Panc1 (cell line): ENCODE results near the gene BZW1. TPM values are rescaled to one million over a fixed set of nuclear protein-coding genes. Genes with fewer than 3 reads are reported as not detected.

Experiments used
- ATAC-seq: fragments of 200-7000 bp; cut with Tn5 transposase; 2 replicates; pipeline ENCODE4 v1.9.1; 2020; ENCODE audit warnings: mild to moderate bottlenecking, moderate library complexity
- BruUV-seq: library from RNA; stranded (reverse); fragments of 400-500 nt; replicated peaks from 2 replicates; lab custom pipeline; 2021; lab: Mats Ljungman, UMichigan
- CTCF ChIA-PET: fragments of 300-600 bp; sonication (Branson Sonifier 250); formaldehyde crosslinking; loops from one replicate; lab custom pipeline; 2022; ENCODE audit warnings: antibody characterized with exemption; lab: Charles Lee
- POLR2A ChIA-PET: fragments of 300-600 bp; sonication (Branson Sonifier 250); formaldehyde crosslinking; loops from one replicate; lab custom pipeline; 2022; ENCODE audit warnings: antibody characterized with exemption; lab: Charles Lee
- DNase-seq: peaks from one replicate; pipeline ENCODE4 v3.0.0-alpha.2; 2010; ENCODE audit warnings: low read depth, low spot score
- H3K27ac ChIP-seq: 2 replicates; pipeline ENCODE4 v1.5.1; 2011; ENCODE audit warnings: mild to moderate bottlenecking, low read length, inconsistent platforms
- H3K27me3 ChIP-seq: fragments of 200-500 bp; sonication (Bioruptor generic); 2 replicates; pipeline ENCODE4 v1.6.0; 2014; ENCODE audit warnings: low read length, inconsistent platforms; ENCODE audit not compliant: control insufficient read depth, insufficient read depth
- H3K36me3 ChIP-seq: fragments of 200-500 bp; sonication (Bioruptor generic); 2 replicates; pipeline ENCODE4 v1.5.1; 2014; ENCODE audit warnings: inconsistent platforms, mild to moderate bottlenecking, low read length, moderate library complexity; ENCODE audit not compliant: control insufficient read depth, insufficient read depth
- H3K4me1 ChIP-seq: 2 replicates; pipeline ENCODE4 v1.5.1; 2011; ENCODE audit warnings: inconsistent platforms, mild to moderate bottlenecking, low read length, moderate library complexity; ENCODE audit not compliant: control insufficient read depth, insufficient read depth
- H3K4me3 ChIP-seq, 2 experiments: 2 replicates each; pipeline ENCODE4 v1.5.1; 2011 to 2012; ENCODE audit warnings: low read depth in 2 of 2, low read length in 2 of 2, mild to moderate bottlenecking in 2 of 2, inconsistent platforms in 1 of 2, moderate library complexity in 1 of 2
- H3K9me3 ChIP-seq: fragments of 200-500 bp; sonication (Bioruptor generic); 2 replicates; pipeline ENCODE4 v1.5.1; 2014; ENCODE audit warnings: low read depth, mild to moderate bottlenecking, inconsistent platforms, low read length, moderate library complexity; ENCODE audit not compliant: control insufficient read depth, insufficient read depth
- POLR2AphosphoS5 ChIP-seq: IDR thresholded peaks from 2 replicates; pipeline ENCODE4 v1.6.1; 2012; ENCODE audit warnings: mild to moderate bottlenecking, low read depth, low read length, moderate library complexity
- SIN3A ChIP-seq: IDR thresholded peaks from 2 replicates; pipeline ENCODE4 v1.6.1; 2012; ENCODE audit warnings: low read depth, mild to moderate bottlenecking, low read length, moderate library complexity, borderline replicate concordance; ENCODE audit not compliant: insufficient read depth
- TCF7L2 ChIP-seq: IDR thresholded peaks from 2 replicates; pipeline ENCODE4 v1.6.1; 2011; ENCODE audit warnings: mild to moderate bottlenecking, low read depth, low read length, inconsistent platforms
- in situ Hi-C: cut with HindIII; loops from 2 replicates; pipeline ENCODE4 v1.10.0; 2016; ENCODE audit warnings: low sequenced_read_pairs, low pct_unique_long_range_greater_than_20kb
- intact Hi-C: fragments of 100-400 bp; cut with micrococcal nuclease; formaldehyde crosslinking; loops from one replicate; pipeline ENCODE4 v1.10.0; 2022; ENCODE audit not compliant: unreplicated experiment
- total RNA-seq: library from RNA; stranded (reverse); gene quantifications from one replicate; pipeline ENCODE4 v1.2.1, GENCODE V29; 2021; ENCODE audit not compliant: unreplicated experiment
- TF ChIP-seq, protein P1 (sequence below): fragments of 450-650 bp; IDR thresholded peaks from 2 replicates; pipeline ENCODE4 v1.5.1; 2017; ENCODE audit warnings: mild to moderate bottlenecking
- TF ChIP-seq, protein P2 (sequence below), 2 experiments: IDR thresholded peaks; 2 replicates each; pipeline ENCODE4 v1.6.1; 2011 to 2012; ENCODE audit warnings: low read depth in 2 of 2, control low read depth in 1 of 2, low read length in 1 of 2, mild to moderate bottlenecking in 1 of 2, moderate library complexity in 1 of 2; ENCODE audit not compliant: insufficient read depth in 1 of 2

Gene BZW1
- total RNA-seq, 1 experiment from 2014 or later = 247 TPM

DNA sequence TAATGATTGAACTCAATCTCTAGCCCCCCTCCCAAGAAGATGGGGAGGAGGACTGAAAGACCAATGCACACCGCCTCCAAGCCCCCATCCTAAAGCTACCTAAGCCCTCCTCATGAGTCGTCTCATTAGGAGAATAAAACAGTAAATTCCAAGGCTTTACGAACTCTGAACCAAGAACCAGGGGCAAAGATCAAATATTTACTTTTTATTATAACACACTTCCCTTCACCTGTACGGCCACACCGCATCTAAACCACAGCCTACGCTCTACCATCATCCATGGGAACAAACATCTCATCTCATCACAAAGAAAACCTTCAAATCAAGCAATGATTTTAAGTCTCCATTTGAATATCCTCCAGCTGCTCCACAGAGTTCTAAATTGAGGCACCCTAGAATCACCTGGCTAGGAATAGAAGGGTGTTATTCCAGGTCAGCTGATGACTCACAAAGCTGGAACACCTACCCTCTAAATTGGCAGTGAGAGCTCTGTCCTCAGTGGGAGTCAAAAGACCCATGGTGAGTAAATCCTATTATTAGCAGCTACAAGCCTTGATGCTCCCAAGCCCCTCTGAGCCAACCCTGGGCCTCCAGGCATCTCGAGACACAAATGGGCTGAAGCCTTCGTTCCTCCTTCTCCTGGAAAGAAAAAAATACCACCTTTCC is 45.6 kb upstream of the BZW1 start:
- no peaks in the 10 kb centered on the region for H3K36me3 ChIP-seq
- H3K27me3 ChIP-seq = no peaks in the 10 kb centered on the region
- H3K27ac ChIP-seq = no peak overlapping the region
- no peaks in the 10 kb centered on the region; the same call in 1 of the 2 replicates for H3K4me1 ChIP-seq
- DNase-seq (no peak), ATAC-seq (peak; percentile 7; the same call in 1 of the 2 replicates)
- in situ Hi-C loops (no loop called here), intact Hi-C loops (no loop called here)
- BruUV-seq = no TSS peak
- POLR2A ChIA-PET = no interaction called here
- CTCF ChIA-PET = no interaction called here
- TF ChIP-seq, protein P1, sequence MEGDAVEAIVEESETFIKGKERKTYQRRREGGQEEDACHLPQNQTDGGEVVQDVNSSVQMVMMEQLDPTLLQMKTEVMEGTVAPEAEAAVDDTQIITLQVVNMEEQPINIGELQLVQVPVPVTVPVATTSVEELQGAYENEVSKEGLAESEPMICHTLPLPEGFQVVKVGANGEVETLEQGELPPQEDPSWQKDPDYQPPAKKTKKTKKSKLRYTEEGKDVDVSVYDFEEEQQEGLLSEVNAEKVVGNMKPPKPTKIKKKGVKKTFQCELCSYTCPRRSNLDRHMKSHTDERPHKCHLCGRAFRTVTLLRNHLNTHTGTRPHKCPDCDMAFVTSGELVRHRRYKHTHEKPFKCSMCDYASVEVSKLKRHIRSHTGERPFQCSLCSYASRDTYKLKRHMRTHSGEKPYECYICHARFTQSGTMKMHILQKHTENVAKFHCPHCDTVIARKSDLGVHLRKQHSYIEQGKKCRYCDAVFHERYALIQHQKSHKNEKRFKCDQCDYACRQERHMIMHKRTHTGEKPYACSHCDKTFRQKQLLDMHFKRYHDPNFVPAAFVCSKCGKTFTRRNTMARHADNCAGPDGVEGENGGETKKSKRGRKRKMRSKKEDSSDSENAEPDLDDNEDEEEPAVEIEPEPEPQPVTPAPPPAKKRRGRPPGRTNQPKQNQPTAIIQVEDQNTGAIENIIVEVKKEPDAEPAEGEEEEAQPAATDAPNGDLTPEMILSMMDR = no peak
- TF ChIP-seq POLR2AphosphoS5 = no peak
- TF ChIP-seq SIN3A = no peak
- TF ChIP-seq, protein P2, sequence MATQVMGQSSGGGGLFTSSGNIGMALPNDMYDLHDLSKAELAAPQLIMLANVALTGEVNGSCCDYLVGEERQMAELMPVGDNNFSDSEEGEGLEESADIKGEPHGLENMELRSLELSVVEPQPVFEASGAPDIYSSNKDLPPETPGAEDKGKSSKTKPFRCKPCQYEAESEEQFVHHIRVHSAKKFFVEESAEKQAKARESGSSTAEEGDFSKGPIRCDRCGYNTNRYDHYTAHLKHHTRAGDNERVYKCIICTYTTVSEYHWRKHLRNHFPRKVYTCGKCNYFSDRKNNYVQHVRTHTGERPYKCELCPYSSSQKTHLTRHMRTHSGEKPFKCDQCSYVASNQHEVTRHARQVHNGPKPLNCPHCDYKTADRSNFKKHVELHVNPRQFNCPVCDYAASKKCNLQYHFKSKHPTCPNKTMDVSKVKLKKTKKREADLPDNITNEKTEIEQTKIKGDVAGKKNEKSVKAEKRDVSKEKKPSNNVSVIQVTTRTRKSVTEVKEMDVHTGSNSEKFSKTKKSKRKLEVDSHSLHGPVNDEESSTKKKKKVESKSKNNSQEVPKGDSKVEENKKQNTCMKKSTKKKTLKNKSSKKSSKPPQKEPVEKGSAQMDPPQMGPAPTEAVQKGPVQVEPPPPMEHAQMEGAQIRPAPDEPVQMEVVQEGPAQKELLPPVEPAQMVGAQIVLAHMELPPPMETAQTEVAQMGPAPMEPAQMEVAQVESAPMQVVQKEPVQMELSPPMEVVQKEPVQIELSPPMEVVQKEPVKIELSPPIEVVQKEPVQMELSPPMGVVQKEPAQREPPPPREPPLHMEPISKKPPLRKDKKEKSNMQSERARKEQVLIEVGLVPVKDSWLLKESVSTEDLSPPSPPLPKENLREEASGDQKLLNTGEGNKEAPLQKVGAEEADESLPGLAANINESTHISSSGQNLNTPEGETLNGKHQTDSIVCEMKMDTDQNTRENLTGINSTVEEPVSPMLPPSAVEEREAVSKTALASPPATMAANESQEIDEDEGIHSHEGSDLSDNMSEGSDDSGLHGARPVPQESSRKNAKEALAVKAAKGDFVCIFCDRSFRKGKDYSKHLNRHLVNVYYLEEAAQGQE (IDR thresholded peaks at IDR 0.05; ENCODE audit: insufficient read depth in 1 of 2, low read depth in 2 of 2, low read length in 1 of 2) = no peak
- no peak for TF ChIP-seq TCF7L2
- H3K9me3 ChIP-seq = no peaks in the 10 kb centered on the region
- peak overlapping the region in 1 of 2 experiments; percentile 3; a peak in 1 of 4 replicates for H3K4me3 ChIP-seq

DNA sequence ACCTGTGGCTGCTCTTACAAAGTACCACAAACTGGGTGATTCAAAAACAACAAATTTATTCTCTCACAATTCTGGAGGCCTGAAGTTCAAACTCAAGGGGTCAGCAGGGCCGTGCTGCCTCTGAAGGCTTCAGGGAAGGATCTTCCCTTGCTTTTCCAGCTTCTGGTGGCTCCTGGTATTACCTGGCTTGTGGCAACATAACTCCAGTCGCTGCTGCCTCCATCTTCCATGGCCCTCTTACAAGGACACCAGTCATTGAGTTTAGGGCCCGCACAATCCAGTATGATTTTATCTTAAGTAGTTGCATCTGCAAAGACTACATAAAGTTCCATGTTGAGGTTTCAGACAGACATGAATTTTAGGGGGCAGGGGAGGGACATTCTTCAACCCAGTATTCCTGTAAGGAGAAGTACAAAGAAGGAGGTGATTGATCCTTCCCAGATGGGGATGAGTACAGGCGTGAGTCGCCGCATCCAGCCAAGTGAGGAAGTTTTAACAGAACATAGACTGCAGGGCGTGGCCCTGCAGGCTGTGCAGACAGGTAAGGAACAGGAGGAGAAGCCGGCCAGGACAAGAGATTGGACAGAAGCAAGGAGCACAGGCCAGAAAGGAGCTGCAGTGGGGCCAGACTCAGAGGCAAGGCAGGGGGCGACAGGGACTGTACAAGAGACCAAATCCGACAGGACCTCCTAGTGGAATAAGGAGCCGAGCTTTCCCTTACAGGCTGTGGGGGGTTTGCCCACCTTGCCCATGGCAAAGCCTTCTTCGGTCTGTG is 44.4 kb upstream of the BZW1 start:
- H3K4me1 ChIP-seq = no peaks in the 10 kb centered on the region; the same call in 1 of the 2 replicates
- H3K36me3 ChIP-seq = no peaks in the 10 kb centered on the region
- in situ Hi-C loops (no loop called here), intact Hi-C loops (no loop called here)
- no peaks in the 10 kb centered on the region for H3K27me3 ChIP-seq
- TF ChIP-seq POLR2AphosphoS5 = no peak
- TF ChIP-seq TCF7L2 = no peak
- TF ChIP-seq, protein P2 (IDR thresholded peaks at IDR 0.05; ENCODE audit: insufficient read depth in 1 of 2, low read depth in 2 of 2, low read length in 1 of 2) = no peak
- ChIA-PET POLR2A (no interaction called here), CTCF (no interaction called here)
- BruUV-seq = no TSS peak
- no peak for ATAC-seq
- no peak overlapping the region for H3K4me3 ChIP-seq
- H3K27ac ChIP-seq = no peak overlapping the region
- DNase-seq = no peak
- H3K9me3 ChIP-seq = no peaks in the 10 kb centered on the region
